ENCODE results near the gene ANXA8. TPM values are rescaled to one million over a fixed set of nuclear protein-coding genes. Genes with fewer than 3 reads are reported as not detected.
"Not testable (repeated sequence)": the region's sequence is repeated elsewhere in the genome, so short reads cannot be mapped to it uniquely, and the experiment has no call there.

The ANXA8 gene
- total RNA-seq (2014; rRNA removed; shearing (Covaris generic)): not detected in 2 replicates

GRCh38 chr10:47483923-47484322, at the start of gene ANXA8:
Gene ANXA8 (minus strand): TSS chr10:47484115. CDS start chr10:47483933, 182 bp downstream.
- DNase-seq (ENCODE audit: low spot score); in situ Hi-C loops (cut with HindIII; ENCODE audit: low sequenced_read_pairs): not testable (repeated sequence)

- DNase-seq (ENCODE audit: low spot score); in situ Hi-C loops (cut with HindIII; ENCODE audit: low sequenced_read_pairs): not testable (repeated sequence)
Measured at GRCh38 chr10:47523475-47523874, 39.6 kb upstream of the ANXA8 start, which contains the start of gene AGAP9. Gene AGAP9 (minus strand): TSS chr10:47523638. CDS start chr10:47523526, 112 bp downstream.

- DNase-seq (ENCODE audit: low spot score); in situ Hi-C loops (cut with HindIII; ENCODE audit: low sequenced_read_pairs): not testable (repeated sequence)
Measured at GRCh38 chr10:47502313-47502712, 18.4 kb upstream of the ANXA8 start.

- in situ Hi-C loops (cut with HindIII; ENCODE audit: low sequenced_read_pairs): not testable (repeated sequence)
Measured at GRCh38 chr10:47494226-47494625, 10.3 kb upstream of the ANXA8 start.

GRCh38 chr10:47491600-47491999, 7.7 kb upstream of the ANXA8 start, which contains the start of gene FAM25G:
Gene FAM25G (minus strand): TSS chr10:47491700. CDS start chr10:47491674, 26 bp downstream.
- in situ Hi-C loops (cut with HindIII; ENCODE audit: low sequenced_read_pairs); DNase-seq (ENCODE audit: low spot score): not testable (repeated sequence)

More at GRCh38 chr10:47494226-47494625, 10.3 kb upstream of the ANXA8 start:
- DNase-seq (ENCODE audit: low spot score): not testable (repeated sequence)

- DNase-seq (ENCODE audit: low spot score); in situ Hi-C loops (cut with HindIII; ENCODE audit: low sequenced_read_pairs): not testable (repeated sequence)
Measured at GRCh38 chr10:47489630-47490029, 5.7 kb upstream of the ANXA8 start.

GRCh38 chr10:47485943-47486342, 2.0 kb upstream of the ANXA8 start:
- in situ Hi-C loops (cut with HindIII; ENCODE audit: low sequenced_read_pairs); DNase-seq (ENCODE audit: low spot score): not testable (repeated sequence)

- DNase-seq (ENCODE audit: low spot score); in situ Hi-C loops (cut with HindIII; ENCODE audit: low sequenced_read_pairs): not testable (repeated sequence)
Measured at GRCh38 chr10:47484786-47485185, 871 bp upstream of the ANXA8 start.

- DNase-seq (ENCODE audit: low spot score); in situ Hi-C loops (cut with HindIII; ENCODE audit: low sequenced_read_pairs): not testable (repeated sequence)
Measured at GRCh38 chr10:47482367-47482766, 1.5 kb downstream of the ANXA8 start.

- DNase-seq (ENCODE audit: low spot score); in situ Hi-C loops (cut with HindIII; ENCODE audit: low sequenced_read_pairs): not testable (repeated sequence)
Measured at GRCh38 chr10:47481768-47482181, 2.1 kb downstream of the ANXA8 start.

GRCh38 chr10:47481182-47481766, 2.6 kb downstream of the ANXA8 start:
- DNase-seq (ENCODE audit: low spot score); in situ Hi-C loops (cut with HindIII; ENCODE audit: low sequenced_read_pairs): not testable (repeated sequence)

GRCh38 chr10:47480133-47480532, 3.8 kb downstream of the ANXA8 start:
- DNase-seq (ENCODE audit: low spot score); in situ Hi-C loops (cut with HindIII; ENCODE audit: low sequenced_read_pairs): not testable (repeated sequence)

GRCh38 chr10:47478114-47478513, 5.8 kb downstream of the ANXA8 start:
- in situ Hi-C loops (cut with HindIII; ENCODE audit: low sequenced_read_pairs); DNase-seq (ENCODE audit: low spot score): not testable (repeated sequence)

- in situ Hi-C loops (cut with HindIII; ENCODE audit: low sequenced_read_pairs); DNase-seq (ENCODE audit: low spot score): not testable (repeated sequence)
Measured at GRCh38 chr10:47477078-47477477, 6.8 kb downstream of the ANXA8 start.

- in situ Hi-C loops (cut with HindIII; ENCODE audit: low sequenced_read_pairs): not testable (repeated sequence)
Measured at GRCh38 chr10:47475101-47475500, 8.8 kb downstream of the ANXA8 start.

GRCh38 chr10:47473516-47473915, 10.4 kb downstream of the ANXA8 start:
- in situ Hi-C loops (cut with HindIII; ENCODE audit: low sequenced_read_pairs); DNase-seq (ENCODE audit: low spot score): not testable (repeated sequence)

More at GRCh38 chr10:47475101-47475500, 8.8 kb downstream of the ANXA8 start:
- not testable (repeated sequence) for DNase-seq (ENCODE audit: low spot score)

GRCh38 chr10:47472647-47473046, 11.3 kb downstream of the ANXA8 start:
- DNase-seq (ENCODE audit: low spot score); in situ Hi-C loops (cut with HindIII; ENCODE audit: low sequenced_read_pairs): not testable (repeated sequence)

- in situ Hi-C loops (cut with HindIII; ENCODE audit: low sequenced_read_pairs); DNase-seq (ENCODE audit: low spot score): not testable (repeated sequence)
Measured at GRCh38 chr10:47472072-47472471, 11.8 kb downstream of the ANXA8 start.

GRCh38 chr10:47468731-47469528, 15.0 kb downstream of the ANXA8 start:
- in situ Hi-C loops (cut with HindIII; ENCODE audit: low sequenced_read_pairs); DNase-seq (ENCODE audit: low spot score): not testable (repeated sequence)

- in situ Hi-C loops (cut with HindIII; ENCODE audit: low sequenced_read_pairs): not testable (repeated sequence)
Measured at GRCh38 chr10:47467957-47468356, 16.0 kb downstream of the ANXA8 start.

More at GRCh38 chr10:47467957-47468356, 16.0 kb downstream of the ANXA8 start:
- not testable (repeated sequence) for DNase-seq (ENCODE audit: low spot score)

Data from G401 (cell line).